ENCODE measurements around the gene BAZ2B.

DNA sequence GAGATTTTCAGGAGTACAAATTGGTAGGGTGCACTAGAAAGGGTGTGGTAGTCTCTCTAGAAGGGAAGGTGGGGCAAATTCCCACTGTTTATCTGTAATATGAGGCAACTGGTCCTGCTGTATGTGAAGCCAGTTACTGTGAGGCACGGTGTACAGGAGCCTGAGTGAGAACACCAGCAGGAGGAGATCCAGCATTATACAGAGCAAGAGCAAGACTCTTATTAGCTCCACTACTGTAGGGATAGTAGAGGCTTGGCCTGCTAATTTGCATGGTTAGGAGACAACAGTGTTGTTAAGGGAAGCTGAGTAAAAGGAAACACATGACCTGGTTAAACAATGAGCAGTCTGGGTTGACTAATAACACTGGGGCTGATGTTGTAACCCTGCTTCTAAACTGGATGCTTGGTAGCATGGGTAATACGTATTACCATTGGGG lies 253.5 kb downstream of the BAZ2B start:
- TF ChIP-seq, protein P1, sequence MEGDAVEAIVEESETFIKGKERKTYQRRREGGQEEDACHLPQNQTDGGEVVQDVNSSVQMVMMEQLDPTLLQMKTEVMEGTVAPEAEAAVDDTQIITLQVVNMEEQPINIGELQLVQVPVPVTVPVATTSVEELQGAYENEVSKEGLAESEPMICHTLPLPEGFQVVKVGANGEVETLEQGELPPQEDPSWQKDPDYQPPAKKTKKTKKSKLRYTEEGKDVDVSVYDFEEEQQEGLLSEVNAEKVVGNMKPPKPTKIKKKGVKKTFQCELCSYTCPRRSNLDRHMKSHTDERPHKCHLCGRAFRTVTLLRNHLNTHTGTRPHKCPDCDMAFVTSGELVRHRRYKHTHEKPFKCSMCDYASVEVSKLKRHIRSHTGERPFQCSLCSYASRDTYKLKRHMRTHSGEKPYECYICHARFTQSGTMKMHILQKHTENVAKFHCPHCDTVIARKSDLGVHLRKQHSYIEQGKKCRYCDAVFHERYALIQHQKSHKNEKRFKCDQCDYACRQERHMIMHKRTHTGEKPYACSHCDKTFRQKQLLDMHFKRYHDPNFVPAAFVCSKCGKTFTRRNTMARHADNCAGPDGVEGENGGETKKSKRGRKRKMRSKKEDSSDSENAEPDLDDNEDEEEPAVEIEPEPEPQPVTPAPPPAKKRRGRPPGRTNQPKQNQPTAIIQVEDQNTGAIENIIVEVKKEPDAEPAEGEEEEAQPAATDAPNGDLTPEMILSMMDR (IDR thresholded peaks at IDR 0.05) = no peak
- no peak for TF ChIP-seq EZH2phosphoT487 (IDR thresholded peaks at IDR 0.05)
